HG03060 (cell line): Measurements from ENCODE around the gene PTPRN2.

ENCODE experiments used
- ATAC-seq: cut with Tn5 transposase; IDR thresholded peaks from one replicate; pipeline ENCODE4 v1.9.1; 2021; ENCODE audit warnings: low read depth, moderate number of reproducible peaks; ENCODE audit not compliant: unreplicated experiment

Gene PTPRN2

GRCh38 chr7:157813741-157814661 is 773.6 kb downstream of the PTPRN2 start:
- no peak for ATAC-seq

DNA sequence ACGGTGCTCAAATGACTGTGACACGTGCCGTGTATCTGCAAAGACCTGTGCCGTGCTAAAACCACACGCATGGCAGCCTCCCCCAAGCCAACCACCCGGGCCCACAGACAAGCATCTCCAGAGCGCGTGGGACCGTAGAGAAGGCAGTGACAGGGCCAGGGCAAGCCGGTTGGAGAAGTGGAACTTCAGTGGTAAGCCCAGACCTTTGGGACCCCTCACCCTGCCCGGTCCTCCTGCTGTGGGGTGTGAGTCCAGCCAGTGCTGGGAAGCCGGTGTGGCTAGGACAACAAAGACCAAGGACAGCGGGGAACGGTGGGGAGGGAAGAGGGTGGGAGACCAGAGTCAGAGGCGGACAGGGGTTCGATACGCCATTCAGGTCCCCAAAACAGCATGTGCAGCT is 774.6 kb downstream of the PTPRN2 start:
- ATAC-seq, result no peak

DNA sequence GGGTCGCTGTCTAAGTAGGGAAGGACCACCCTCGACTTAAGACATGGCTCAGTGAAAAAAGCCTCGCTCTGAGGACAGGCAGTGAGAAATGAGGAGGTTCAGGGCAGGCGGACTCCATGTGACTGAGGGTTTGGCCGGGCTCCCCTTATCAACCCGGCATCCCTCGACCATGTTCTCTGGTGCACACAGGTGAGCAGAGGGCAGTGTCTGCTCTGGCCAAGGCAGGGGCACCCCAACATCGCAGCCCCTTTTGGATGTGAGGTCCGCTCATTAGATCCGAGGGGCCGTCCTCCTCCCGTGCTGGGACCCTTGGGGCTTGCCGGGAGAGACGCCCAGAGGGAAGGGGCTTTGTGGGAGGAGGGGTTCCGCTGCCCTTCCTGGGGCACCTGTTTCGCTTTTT is 775.7 kb downstream of the PTPRN2 start:
- no peak for ATAC-seq

DNA sequence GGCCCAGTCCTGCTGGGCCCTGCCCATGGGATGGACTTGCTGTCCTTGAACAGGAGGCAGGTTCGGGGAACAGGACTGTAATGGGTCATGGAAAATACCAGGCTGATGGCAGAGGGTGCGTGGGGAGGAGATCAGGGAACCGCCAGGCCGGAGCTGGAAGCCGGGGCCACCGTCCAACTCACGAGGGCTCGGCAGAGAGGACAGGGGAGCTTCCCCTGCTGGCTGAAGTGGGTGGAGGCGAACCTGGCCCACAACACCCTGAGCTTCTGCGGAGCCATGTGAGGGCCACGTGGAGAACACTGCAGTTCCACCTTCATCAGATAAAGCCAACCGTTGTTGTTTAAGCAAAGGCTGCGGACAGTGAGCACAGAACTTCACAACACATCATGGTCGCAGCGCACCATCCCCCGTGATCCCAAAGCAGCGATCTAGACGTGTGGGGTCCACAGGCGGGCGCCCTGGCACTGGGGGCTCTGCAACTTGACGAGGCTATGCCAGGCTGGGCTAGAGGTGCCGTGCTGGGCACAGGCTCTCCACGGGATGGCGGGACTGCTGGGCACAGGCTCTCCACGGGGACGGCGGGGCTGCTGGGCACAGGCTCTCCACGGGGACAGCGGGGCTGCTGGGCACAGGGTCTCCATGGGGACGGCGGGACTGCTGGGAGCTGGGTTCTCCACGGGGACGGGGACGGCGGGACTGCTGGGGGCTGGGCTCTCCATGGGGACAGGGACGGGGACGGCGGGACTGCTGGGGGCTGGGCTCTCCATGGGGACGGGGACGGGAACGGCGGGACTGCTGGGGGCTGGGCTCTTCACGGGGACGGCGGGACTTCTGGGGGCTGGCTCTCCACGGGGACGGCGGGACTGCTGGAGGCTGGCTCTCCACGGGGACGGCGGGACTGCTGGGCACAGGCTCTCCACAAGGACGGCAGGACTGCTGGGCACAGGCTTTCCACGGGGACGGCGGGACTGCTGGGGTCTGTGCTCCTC is 777.5 kb downstream of the PTPRN2 start:
- ATAC-seq, result no peak

- no peak for ATAC-seq
Measured at GRCh38 chr7:157809154-157809862, 778.3 kb downstream of the PTPRN2 start.

- ATAC-seq, result no peak
Measured at GRCh38 chr7:157808042-157808441, 779.6 kb downstream of the PTPRN2 start.

- ATAC-seq, result no peak
Measured at GRCh38 chr7:157807510-157807909, 780.1 kb downstream of the PTPRN2 start.

GRCh38 chr7:157806711-157807110 is 780.9 kb downstream of the PTPRN2 start:
- no peak for ATAC-seq

DNA sequence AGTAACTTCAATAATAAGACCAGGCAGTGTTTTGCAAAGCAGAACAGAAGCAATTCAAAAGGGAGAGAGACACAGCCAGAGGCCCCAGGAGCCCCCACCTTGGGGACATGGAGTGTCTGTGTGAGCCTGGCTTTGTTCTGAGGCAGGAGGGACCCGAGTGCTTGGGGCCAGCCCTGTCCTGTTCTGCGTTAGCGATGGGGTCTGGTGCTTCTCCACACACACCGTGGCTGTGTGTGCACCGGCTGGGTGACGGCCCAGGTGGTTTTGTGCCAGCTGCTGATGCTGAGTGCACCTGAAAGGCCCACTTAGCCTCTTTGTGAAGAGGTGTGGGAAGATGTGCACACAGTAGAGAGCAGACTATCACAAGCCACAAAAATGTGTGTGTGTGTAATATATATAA is 781.9 kb downstream of the PTPRN2 start:
- no peak for ATAC-seq

GRCh38 chr7:157803906-157804305 is 783.7 kb downstream of the PTPRN2 start:
- ATAC-seq, result no peak

- ATAC-seq, result no peak
Measured at GRCh38 chr7:157801971-157802675, 785.5 kb downstream of the PTPRN2 start.

GRCh38 chr7:157801113-157801512 is 786.5 kb downstream of the PTPRN2 start:
- no peak for ATAC-seq

GRCh38 chr7:157800281-157800680 is 787.3 kb downstream of the PTPRN2 start:
- no peak for ATAC-seq

DNA sequence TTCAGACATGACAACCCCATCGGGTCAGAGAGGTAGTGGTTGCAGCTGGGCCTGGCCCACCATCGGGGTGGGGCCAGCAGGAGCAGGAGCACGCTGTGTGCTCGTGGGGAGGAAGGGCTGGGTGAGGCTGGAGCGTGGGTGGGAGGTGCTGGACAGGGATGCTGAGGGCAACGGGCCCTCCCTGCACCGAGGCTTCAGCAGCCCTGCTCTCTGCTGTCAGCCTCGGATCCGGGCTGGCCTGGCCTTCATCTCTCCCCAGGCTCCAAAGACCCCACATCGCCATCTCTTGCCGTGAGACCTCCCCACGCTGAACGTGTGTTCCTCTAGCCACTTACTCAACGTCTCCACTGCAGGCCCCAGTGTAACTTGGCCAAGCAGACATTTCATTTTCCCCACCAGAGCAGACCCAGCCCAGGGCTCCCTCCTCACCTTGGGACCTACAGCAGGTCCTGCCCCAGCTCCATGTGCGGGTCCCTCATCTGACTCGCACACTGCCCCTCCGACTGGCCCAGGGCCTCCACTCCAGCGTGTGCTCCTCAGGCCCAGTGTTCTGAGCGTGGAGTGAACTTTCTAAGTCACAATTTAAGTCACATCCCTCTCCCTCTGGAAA is 788.4 kb downstream of the PTPRN2 start:
- no peak for ATAC-seq

DNA sequence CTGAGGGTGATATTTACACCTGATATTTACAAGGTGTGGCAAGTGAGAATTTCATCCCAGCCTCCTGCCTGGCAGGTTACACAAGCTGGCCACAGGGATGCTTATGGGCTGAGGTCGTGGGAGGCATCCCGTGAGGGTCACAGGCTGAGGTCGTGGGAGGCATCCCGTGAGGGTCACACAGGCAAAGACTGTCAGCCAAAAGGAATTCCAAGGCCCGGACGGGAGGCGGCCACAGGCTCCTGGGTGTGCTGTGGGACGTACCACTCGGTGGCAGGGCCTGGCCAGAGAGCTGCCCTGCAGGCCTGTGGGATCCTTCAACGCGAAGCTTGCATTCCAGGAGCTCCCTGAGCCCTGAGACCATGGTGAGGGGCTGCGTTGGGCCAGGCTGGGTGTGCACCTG is 790.3 kb downstream of the PTPRN2 start:
- no peak for ATAC-seq

GRCh38 chr7:157796846-157797245 is 790.8 kb downstream of the PTPRN2 start:
- no peak for ATAC-seq

DNA sequence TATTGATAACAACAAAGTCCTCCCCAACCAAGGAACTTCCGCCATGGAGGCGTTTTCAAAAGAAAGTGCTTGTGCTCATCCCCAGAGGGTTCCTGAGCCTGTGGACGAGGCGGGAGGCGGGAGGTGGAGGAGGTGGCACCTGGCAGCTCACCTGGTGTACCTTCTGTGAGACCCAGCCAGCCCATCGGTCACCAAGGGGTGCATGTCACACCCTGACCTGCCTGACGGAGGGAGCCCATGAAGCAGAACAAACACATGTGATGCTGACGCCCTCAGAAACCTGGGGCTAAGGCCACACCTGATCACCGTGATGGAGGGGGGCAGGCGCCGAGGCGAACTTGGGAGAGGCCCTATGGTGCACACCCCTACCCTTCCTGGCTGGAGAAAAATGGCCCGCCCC is 792.0 kb downstream of the PTPRN2 start:
- no peak for ATAC-seq

GRCh38 chr7:157795199-157795598 is 792.4 kb downstream of the PTPRN2 start:
- ATAC-seq, result no peak

DNA sequence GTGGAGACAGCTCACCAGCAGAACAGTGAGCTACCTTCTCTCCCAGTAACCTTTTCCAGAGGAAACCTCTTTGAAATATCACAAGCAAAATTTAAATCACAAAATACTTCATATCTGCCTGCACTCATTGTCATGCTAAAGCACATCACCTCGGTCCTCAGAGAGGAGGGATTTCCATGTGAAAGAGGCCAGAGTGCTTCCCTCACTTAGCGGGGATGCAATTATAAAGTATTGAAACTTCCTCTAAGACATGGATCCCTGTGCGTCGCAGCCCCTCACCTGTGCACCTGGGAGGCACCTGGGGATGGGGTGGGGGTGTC is 792.9 kb downstream of the PTPRN2 start:
- ATAC-seq, result no peak
